ENCODE results near the gene ELP2.

DNA sequence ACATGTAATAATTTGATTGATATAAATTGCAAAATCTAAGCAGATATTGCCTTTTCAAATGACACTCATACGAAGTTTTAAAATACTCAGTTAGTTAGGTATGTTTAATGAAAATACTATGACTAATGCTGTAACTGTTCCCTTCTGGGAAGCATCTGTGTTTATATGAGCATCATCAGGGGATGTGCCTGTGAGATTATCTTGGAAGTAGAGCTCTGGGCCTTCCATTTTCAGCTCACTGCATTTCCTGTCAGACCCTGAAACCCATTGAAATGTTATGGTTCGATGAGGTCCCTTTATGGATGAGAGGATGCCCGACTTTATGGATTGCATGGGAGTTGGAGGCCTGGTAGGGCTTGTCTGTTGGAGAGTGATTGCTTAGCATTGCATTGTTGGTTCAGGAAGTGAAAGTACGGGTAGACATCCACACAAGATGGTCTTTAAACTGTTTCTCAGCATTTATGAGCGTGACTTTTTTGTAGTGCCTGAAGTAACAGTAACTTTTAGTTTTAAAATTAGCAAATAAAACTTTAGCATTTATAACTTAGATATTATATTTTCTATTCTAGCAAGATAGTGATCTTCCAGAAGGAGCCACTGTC is 28.7 kb downstream of the ELP2 start:
- TF ChIP-seq, protein P1, sequence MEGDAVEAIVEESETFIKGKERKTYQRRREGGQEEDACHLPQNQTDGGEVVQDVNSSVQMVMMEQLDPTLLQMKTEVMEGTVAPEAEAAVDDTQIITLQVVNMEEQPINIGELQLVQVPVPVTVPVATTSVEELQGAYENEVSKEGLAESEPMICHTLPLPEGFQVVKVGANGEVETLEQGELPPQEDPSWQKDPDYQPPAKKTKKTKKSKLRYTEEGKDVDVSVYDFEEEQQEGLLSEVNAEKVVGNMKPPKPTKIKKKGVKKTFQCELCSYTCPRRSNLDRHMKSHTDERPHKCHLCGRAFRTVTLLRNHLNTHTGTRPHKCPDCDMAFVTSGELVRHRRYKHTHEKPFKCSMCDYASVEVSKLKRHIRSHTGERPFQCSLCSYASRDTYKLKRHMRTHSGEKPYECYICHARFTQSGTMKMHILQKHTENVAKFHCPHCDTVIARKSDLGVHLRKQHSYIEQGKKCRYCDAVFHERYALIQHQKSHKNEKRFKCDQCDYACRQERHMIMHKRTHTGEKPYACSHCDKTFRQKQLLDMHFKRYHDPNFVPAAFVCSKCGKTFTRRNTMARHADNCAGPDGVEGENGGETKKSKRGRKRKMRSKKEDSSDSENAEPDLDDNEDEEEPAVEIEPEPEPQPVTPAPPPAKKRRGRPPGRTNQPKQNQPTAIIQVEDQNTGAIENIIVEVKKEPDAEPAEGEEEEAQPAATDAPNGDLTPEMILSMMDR (IDR thresholded peaks at IDR 0.05) = no peak
- TF ChIP-seq POLR2A (IDR thresholded peaks at IDR 0.05) = no peak

Data from adrenal gland (tissue), 5 donors.